ENCODE data around the gene SPEF2. TPM values are rescaled to one million over a fixed set of nuclear protein-coding genes. Genes with fewer than 3 reads are reported as not detected.

The SPEF2 gene
- total RNA-seq, 1 donor from 2014 or later: 6.9 TPM

DNA sequence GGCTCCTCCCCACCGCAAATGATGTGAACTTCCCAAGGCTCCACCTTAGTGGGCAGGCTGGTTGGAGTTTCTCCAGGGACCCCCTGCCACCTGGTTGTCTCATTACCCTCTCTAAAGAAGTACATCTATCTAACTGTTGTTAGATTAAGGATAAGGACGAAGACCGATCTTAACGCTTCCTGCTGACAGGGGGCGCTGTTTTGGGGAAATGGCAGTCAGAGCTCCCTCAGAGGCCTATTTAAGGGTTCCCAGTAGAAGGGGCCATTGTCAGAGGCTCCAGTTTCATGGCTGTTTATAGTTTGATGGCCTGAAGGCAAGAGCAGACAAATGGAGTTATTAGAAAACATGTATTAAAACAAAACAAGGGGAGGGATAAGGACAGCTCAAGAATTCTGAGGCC is 100.1 kb downstream of the SPEF2 start:
- DNase-seq (ENCODE audit: low read depth, low spot score): no peak
- Mint-ChIP-seq H3K9me3 (peaks cover 7% of the 10 kb centered on the region), H3K27ac (ENCODE audit: unreplicated experiment) (peak overlapping the region; percentile 87), H3K27me3 (ENCODE audit: low read depth) (no peaks in the 10 kb centered on the region), H3K4me3 (no peak overlapping the region), H3K4me1 (no peaks in the 10 kb centered on the region), H3K36me3 (ENCODE audit: low read depth) (peaks cover 2% of the 10 kb centered on the region)
- TF ChIP-seq, protein P1, sequence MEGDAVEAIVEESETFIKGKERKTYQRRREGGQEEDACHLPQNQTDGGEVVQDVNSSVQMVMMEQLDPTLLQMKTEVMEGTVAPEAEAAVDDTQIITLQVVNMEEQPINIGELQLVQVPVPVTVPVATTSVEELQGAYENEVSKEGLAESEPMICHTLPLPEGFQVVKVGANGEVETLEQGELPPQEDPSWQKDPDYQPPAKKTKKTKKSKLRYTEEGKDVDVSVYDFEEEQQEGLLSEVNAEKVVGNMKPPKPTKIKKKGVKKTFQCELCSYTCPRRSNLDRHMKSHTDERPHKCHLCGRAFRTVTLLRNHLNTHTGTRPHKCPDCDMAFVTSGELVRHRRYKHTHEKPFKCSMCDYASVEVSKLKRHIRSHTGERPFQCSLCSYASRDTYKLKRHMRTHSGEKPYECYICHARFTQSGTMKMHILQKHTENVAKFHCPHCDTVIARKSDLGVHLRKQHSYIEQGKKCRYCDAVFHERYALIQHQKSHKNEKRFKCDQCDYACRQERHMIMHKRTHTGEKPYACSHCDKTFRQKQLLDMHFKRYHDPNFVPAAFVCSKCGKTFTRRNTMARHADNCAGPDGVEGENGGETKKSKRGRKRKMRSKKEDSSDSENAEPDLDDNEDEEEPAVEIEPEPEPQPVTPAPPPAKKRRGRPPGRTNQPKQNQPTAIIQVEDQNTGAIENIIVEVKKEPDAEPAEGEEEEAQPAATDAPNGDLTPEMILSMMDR (conservative IDR thresholded peaks at IDR 0.05): no peak

DNA sequence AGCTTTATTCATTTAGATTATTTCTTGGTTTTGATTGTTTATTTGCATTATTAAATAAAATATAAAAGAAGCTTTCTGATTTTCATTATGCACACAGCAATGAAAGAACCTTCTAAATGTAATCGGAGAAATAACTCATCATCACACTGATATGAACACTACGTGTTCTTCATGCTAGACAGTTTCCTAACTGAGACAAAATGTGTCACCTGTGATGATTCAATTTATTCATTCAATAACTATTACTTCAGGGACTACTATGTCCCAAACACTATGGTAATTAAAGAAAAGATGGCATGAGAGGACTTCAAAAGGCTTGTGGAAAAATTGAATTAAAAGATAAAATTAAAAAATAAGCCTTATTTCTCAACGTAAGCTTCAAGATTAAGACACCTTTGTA is 118.1 kb downstream of the SPEF2 start:
- DNase-seq (ENCODE audit: low read depth, low spot score): no peak
- no peak overlapping the region for H3K4me3 Mint-ChIP-seq
- peaks cover 7% of the 10 kb centered on the region for H3K9me3 Mint-ChIP-seq
- no peaks in the 10 kb centered on the region for H3K27me3 Mint-ChIP-seq (ENCODE audit: low read depth)
- TF ChIP-seq, protein P1 (conservative IDR thresholded peaks at IDR 0.05): no peak
- H3K36me3 Mint-ChIP-seq (ENCODE audit: low read depth): no peaks in the 10 kb centered on the region
- H3K27ac Mint-ChIP-seq (ENCODE audit: unreplicated experiment): no peak overlapping the region
- no peaks in the 10 kb centered on the region for H3K4me1 Mint-ChIP-seq

DNA sequence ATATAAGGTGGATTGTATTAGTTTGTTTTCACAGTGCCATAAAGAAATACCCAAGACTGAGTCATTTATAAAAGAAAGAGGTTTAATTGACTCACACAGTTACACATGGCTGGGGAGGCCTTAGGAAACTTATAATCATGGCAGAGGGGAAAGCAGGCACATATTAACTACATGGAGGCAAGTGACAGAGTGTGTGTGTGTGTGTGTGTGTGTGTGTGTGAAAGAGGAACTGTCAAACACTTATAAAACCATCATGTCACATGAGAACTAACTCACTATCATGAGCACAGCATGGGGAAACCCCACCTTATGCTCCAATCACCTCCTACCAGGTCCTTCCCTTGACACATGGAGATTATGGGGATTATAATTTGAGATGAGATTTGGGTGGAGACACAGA is 118.6 kb downstream of the SPEF2 start:
- H3K27me3 Mint-ChIP-seq (ENCODE audit: low read depth): no peaks in the 10 kb centered on the region

DNA sequence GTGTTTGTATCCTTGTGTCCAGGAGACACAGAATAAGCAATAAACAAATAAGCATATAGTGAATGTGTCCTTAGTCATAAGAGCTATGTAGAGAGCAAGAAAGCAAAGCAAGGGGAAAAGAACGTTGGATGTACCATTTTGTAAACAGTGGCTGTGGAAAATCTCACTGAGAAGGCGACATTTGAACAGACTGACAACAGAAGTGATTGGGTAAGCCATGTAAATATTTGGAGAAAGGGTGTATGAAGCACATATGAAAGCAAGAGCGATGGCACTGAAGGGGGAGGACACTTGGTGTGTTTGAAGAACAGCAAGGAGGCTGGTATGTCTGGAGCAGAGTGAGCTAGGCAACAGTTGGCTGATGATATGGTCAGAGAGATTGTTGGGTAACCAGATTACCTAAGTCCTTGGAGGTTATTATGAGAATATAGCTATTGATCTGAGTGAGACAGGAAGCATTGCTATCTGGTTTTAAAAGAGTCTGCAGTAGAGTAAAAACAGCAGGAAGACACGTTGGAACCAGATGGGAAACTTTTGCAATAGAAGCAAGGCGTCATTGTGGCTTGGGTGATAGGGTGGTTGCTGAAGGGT is 123.6 kb downstream of the SPEF2 start:
- no peak overlapping the region for H3K4me3 Mint-ChIP-seq
- DNase-seq (ENCODE audit: low read depth, low spot score): no peak
- H3K27ac Mint-ChIP-seq (ENCODE audit: unreplicated experiment): no peak overlapping the region
- H3K36me3 Mint-ChIP-seq (ENCODE audit: low read depth): no peaks in the 10 kb centered on the region
- H3K9me3 Mint-ChIP-seq: peaks cover 7% of the 10 kb centered on the region
- TF ChIP-seq, protein P1 (conservative IDR thresholded peaks at IDR 0.05): no peak
- H3K4me1 Mint-ChIP-seq: peaks cover 4% of the 10 kb centered on the region
- no peaks in the 10 kb centered on the region for H3K27me3 Mint-ChIP-seq (ENCODE audit: low read depth)

More for the DNA sequence above, 118.6 kb downstream of the SPEF2 start:
- Mint-ChIP-seq H3K9me3 (peaks cover 7% of the 10 kb centered on the region), H3K27ac (ENCODE audit: unreplicated experiment) (no peak overlapping the region), H3K36me3 (ENCODE audit: low read depth) (no peaks in the 10 kb centered on the region), H3K4me1 (no peaks in the 10 kb centered on the region), H3K4me3 (no peak overlapping the region)
- TF ChIP-seq, protein P1 (conservative IDR thresholded peaks at IDR 0.05): no peak
- no peak for DNase-seq (ENCODE audit: low read depth, low spot score)

DNA sequence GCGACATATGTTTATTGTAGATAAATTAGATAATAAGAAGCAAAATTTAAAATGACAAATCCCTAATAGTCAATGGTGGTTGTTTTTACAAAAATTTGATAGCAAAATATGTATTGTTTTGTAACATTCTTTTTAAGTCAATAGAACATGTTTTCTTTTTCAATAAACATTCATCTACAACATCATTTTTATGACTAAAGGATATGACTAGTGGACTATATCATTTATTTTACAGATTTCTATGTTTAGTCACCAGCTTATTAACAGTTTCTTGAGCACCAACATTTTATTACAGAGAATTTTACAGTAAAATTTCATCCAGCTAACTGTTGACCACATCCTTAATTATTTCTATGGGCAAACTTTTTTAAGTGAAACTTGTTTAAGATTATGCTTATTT is 124.3 kb downstream of the SPEF2 start:
- DNase-seq (ENCODE audit: low read depth, low spot score): no peak
- Mint-ChIP-seq H3K27ac (ENCODE audit: unreplicated experiment) (no peak overlapping the region), H3K4me1 (peaks cover 4% of the 10 kb centered on the region), H3K27me3 (ENCODE audit: low read depth) (no peaks in the 10 kb centered on the region), H3K4me3 (no peak overlapping the region), H3K36me3 (ENCODE audit: low read depth) (peaks cover under 1% of the 10 kb centered on the region), H3K9me3 (peaks cover 7% of the 10 kb centered on the region)
- TF ChIP-seq, protein P1 (conservative IDR thresholded peaks at IDR 0.05): no peak

Measured in neural crest cell (in vitro differentiated cells).